ENCODE data around the gene NDC1.

GRCh38 chr1:53763461-53763860 is 74.6 kb downstream of the NDC1 start:
- TF ChIP-seq, protein P1, sequence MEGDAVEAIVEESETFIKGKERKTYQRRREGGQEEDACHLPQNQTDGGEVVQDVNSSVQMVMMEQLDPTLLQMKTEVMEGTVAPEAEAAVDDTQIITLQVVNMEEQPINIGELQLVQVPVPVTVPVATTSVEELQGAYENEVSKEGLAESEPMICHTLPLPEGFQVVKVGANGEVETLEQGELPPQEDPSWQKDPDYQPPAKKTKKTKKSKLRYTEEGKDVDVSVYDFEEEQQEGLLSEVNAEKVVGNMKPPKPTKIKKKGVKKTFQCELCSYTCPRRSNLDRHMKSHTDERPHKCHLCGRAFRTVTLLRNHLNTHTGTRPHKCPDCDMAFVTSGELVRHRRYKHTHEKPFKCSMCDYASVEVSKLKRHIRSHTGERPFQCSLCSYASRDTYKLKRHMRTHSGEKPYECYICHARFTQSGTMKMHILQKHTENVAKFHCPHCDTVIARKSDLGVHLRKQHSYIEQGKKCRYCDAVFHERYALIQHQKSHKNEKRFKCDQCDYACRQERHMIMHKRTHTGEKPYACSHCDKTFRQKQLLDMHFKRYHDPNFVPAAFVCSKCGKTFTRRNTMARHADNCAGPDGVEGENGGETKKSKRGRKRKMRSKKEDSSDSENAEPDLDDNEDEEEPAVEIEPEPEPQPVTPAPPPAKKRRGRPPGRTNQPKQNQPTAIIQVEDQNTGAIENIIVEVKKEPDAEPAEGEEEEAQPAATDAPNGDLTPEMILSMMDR (IDR thresholded peaks at IDR 0.05) = no peak
- no peak for TF ChIP-seq POLR2A (IDR thresholded peaks at IDR 0.05)
- no peak for TF ChIP-seq POLR2AphosphoS5 (IDR thresholded peaks at IDR 0.05; ENCODE audit: insufficient read depth in 1 of 2, low read depth in 1 of 2)
